Anterior cingulate cortex (tissue), 58 donors: ENCODE results near the gene OASL.

ENCODE experiments used
- DNase-seq, 58 donors: peaks; one replicate each; lab custom pipeline; 2025; lab: John Stamatoyannopoulos, UW

The OASL gene

DNA sequence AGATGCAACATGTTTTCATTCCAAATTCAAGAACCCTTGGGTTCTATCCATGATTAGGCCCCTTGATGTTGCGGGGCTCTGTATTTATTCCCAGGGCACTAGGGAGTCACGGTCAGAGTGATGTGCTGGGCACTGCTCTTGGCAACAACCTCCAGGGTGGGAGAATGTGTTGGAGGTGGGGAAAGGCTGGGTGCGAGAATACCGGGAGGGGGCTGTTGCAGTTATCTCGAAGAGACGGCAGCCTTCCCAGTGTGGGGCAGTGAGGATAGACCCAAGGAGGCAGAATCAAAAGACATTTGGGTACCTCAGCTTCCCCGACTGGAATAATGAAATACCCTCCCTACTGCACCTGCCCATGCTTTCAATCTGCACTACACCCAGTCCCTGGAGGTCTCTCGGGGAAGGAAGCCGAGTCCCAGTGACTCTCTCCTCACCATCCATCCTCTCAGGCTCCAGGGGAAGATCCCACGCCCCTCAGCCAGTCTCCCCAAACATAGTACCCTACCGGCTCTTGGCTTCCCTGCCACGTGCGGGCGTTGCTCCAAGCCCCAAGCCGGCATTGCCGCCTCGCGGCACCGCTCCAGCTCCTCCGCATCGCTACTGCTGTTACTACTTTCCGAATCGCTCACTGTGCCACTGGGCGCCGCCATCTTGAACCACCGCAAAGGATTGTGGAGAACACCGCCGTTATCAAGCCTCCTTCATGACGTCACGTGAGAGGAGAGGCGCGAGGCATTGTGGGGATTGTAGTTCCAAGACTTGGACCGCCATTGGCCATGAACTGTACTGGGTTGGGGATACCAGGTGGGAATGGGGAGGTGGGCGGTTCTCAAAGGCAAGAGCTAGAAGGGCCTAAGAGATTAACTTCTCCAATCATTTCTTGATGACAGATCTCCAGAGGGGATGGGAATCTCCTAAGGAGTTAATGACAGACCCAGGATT lies 22.9 kb downstream of the OASL start, which contains the start of gene C12orf43:
TSS of gene C12orf43 (minus strand) at position 663 of the 942 bp plus-strand sequence. CDS start at position 650, 13 bp downstream.
- peak; percentile 16 to 97 (median 88) for DNase-seq

DNA sequence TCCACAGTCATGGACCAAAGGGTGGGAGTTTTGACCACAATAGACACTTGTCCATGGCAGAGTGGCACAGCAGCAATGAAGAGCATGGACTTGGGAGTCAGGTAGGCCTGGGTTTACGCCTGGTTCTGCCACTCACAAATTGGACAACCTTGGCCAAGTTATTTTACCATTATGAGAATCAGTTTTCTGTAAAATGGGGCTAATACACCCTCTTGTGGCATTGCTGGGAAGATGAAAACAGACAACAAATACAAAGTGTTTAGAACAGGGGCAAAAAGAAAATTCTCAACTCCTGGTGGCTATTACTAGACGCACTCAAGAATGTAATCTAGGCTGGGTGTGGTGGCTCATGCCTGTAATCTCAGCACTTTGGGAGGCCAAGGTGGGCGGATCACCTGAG lies 25.3 kb downstream of the OASL start:
- no peak for DNase-seq

GRCh38 chr12:121011820-121012219 lies 27.2 kb downstream of the OASL start:
- no peak for DNase-seq

DNA sequence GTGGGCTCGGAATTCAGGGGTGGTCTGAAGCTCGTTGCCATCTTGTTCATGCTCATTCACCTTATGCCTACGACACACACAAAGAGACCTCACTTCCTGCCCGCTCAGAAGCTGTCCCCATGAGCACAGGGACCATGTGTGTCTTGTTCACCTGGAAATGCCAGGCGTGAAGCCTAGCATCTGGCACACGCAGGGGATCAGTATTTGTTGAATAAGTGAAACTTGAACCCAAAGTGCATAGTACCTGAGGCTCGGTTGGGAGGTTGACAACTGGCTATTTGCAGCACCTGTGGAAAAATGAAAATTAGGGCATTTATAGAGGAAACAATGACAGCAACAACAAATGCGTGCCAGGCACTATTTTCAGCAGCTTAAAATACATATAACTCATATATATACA lies 28.2 kb downstream of the OASL start:
- DNase-seq = no peak

DNA sequence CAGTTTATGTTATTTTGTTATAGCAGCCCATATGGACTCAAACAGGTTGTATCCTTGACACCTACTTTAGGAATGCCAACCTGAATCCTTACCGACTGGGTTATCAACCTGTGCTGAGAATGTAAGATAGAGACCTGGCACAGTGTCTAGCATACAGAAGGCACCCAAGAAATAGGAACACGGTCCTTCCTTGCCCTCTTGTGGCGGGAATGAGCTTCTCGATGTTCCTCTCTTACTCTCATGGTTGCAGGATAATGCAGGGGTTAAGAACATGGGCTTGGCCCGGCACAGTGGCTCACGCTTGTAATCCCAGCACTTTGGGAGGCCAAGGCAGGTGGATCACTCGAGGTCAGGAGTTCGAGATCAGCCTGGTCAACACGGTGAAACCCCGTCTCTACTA lies 29.3 kb downstream of the OASL start:
- DNase-seq = peak in 11 of 58 donors; percentile 3 to 41 (median 17)

- DNase-seq = no peak
Observed at GRCh38 chr12:121008347-121009098, 30.5 kb downstream of the OASL start.

GRCh38 chr12:121005346-121005815 lies 33.7 kb downstream of the OASL start:
- peak in 12 of 58 donors; percentile 0 to 22 (median 4) for DNase-seq

DNA sequence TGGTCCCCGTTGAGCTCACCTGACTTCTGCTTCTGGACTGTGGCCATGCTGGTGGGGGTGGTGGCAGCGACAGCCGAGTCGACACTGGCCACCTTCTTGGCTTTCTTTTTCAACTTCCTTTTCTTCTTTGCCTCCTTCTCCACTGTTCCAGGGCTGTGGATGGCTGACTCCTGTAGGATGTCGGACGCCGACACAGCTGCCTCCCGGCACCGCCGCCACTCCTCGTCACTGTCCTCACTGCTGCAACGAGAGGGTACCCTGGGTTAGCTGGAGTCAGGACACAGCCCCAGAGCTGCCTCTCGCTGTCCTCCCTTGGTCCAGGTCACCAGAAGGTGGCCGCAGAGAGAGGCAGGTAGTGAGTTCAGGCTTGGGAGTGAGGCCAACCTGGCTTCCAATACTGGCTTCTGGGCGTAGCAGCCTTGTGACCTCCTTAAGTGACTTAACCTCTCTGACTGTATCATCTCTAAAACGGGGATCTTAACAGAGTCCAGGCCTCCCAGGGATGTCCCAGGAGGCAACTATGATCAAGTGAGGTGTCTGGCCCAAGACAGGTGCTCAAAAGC lies 34.7 kb downstream of the OASL start:
- no peak for DNase-seq

GRCh38 chr12:121003650-121004049 lies 35.4 kb downstream of the OASL start:
- DNase-seq = no peak

DNA sequence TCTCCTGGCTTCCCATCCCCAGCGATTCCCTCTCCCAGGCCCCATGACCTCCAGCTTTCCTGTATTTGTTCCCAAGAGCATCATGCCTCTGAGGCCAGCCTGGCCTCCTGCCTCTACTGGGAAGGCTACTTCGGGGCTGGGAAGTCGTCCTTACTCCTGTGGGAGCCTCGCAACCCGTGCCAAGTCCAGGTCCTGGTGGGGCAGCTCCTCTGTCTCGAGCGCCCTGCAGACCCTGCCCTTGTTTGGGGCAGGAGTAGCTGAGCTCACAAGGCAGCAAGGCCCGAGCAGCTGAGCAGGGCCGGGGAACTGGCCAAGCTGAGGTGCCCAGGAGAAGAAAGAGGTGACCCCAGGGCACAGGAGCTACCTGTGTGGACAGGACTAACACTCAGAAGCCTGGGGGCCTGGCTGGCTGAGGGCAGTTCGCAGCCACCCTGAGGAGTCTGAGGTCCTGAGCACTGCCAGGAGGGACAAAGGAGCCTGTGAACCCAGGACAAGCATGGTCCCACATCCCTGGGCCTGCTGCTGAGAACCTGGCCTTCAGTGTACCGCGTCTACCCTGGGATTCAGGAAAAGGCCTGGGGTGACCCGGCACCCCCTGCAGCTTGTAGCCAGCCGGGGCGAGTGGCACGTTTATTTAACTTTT lies 37.1 kb downstream of the OASL start:
- DNase-seq = no peak

GRCh38 chr12:121001060-121001459 lies 38.0 kb downstream of the OASL start:
- no peak for DNase-seq

GRCh38 chr12:121000530-121000929 lies 38.5 kb downstream of the OASL start:
- DNase-seq = no peak

DNA sequence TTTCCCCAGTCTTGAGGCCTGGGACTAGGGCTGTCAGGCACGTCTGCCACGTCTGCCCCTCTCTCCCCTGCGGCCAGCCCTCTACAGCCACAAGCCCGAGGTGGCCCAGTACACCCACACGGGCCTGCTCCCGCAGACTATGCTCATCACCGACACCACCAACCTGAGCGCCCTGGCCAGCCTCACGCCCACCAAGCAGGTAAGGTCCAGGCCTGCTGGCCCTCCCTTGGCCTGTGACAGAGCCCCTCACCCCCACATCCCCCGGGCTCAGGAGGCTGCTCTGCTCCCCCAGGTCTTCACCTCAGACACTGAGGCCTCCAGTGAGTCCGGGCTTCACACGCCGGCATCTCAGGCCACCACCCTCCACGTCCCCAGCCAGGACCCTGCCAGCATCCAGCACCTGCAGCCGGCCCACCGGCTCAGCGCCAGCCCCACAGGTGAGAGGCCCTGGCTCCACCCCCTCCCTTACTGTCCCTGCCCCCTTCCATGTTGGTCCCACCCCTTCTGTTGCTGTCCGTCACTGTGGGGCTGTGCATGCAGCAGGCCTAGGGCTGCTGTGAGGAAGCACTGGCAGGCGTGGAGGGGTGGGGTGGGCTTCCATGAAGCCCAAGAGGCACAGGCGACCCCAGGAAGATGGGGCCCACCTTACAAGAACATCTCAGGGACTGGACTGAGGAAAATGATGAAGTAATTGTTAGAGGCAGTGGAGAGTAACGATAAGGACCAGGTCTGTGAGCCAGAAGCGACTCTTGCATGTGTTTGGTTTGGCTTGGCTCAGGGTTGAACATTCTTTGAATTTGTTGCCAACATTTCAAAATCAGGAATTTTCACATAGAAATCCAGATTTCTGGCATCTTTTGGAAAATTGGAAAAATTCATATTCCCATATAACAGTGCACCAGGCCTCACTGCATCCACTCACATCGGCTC lies 39.6 kb downstream of the OASL start:
- DNase-seq = no peak

- no peak for DNase-seq
Observed at GRCh38 chr12:120998435-120998834, 40.6 kb downstream of the OASL start.

DNA sequence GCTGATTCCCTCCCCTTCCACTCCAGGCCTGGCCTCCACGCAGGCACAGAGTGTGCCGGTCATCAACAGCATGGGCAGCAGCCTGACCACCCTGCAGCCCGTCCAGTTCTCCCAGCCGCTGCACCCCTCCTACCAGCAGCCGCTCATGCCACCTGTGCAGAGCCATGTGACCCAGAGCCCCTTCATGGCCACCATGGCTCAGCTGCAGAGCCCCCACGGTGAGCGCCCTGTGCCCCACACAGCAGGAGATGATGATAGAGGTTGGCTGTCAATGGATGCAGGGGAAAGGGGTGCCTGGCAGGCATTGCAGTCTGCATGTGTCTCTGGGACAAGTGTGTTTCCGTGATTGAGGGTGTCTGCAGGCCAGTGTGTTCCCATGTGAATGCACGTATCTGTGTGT lies 41.6 kb downstream of the OASL start:
- no peak for DNase-seq

DNA sequence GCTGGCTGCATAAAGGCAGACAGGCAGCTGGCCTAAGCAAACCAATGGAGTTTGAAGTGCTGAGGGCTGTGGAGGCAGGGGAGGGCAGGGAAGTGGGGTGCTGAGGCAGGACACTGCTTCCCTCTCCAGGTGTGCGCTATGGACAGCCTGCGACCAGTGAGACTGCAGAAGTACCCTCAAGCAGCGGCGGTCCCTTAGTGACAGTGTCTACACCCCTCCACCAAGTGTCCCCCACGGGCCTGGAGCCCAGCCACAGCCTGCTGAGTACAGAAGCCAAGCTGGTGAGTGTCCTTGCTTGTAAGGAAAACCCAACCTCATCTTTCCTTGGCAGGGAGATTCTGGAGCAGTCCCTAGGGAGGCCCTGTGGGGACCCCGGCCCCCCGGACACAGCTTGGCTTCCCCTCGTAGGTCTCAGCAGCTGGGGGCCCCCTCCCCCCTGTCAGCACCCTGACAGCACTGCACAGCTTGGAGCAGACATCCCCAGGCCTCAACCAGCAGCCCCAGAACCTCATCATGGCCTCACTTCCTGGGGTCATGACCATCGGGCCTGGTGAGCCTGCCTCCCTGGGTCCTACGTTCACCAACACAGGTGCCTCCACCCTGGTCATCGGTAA lies 42.8 kb downstream of the OASL start:
- no peak for DNase-seq

GRCh38 chr12:120994589-120995337 lies 44.3 kb downstream of the OASL start:
- no peak for DNase-seq

DNA sequence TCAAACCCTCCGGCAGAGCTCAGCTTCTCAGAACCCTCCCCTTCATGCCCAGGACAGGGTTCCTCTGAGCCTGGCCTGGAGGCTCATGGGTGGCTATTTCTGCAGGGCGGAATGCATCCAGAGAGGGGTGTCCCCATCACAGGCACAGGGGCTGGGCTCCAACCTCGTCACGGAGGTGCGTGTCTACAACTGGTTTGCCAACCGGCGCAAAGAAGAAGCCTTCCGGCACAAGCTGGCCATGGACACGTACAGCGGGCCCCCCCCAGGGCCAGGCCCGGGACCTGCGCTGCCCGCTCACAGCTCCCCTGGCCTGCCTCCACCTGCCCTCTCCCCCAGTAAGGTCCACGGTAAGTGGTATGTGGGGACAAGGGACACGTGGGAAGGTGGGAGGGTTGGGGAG lies 45.0 kb downstream of the OASL start:
- DNase-seq = no peak
